BJ (cell line): ENCODE results near the gene SPTBN4. TPM values are rescaled to one million over a fixed set of nuclear protein-coding genes. Genes with fewer than 3 reads are reported as not detected.
A peak's percentile ranks its signal among the peaks of the same experiment; 100 is the strongest.

ENCODE experiments used
- CTCF ChIA-PET: fragments of 350-600 bp; formaldehyde crosslinking; extraction: SDS; loops from one replicate; lab custom pipeline; 2021; ENCODE audit warnings: antibody characterized with exemption, inconsistent platforms; lab: Yijun Ruan, JAX
- POLR2A ChIA-PET: fragments of 300-600 bp; sonication (Branson Sonifier 250); formaldehyde crosslinking; extraction: SDS; loops from one replicate; lab custom pipeline; 2021; ENCODE audit warnings: antibody characterized with exemption; lab: Charles Lee
- DNase-seq: peaks from one replicate; pipeline ENCODE4 v3.0.0-alpha.2; 2011; ENCODE audit warnings: low read depth
- H3K27me3 ChIP-seq: 2 replicates; pipeline ENCODE4 v1.6.0; 2011; ENCODE audit warnings: low read length; ENCODE audit not compliant: control insufficient read depth, insufficient read depth
- H3K36me3 ChIP-seq: 2 replicates; pipeline ENCODE4 v1.5.1; 2011; ENCODE audit warnings: low read length; ENCODE audit not compliant: control insufficient read depth, insufficient read depth
- H3K4me3 ChIP-seq: 2 replicates; pipeline ENCODE4 v1.5.1; 2011; ENCODE audit warnings: low read depth, mild to moderate bottlenecking, control low read depth, low read length
- CTCF ChIP-seq: IDR thresholded peaks from 2 replicates; pipeline ENCODE4 v1.5.1; 2011; ENCODE audit warnings: low read depth, mild to moderate bottlenecking, control low read depth, inconsistent platforms, low read length, moderate library complexity; ENCODE audit not compliant: insufficient read depth
- polyA plus RNA-seq: library from polyadenylated mRNA; depleted of rRNA; stranded (reverse); fragments of >200 nt; gene quantifications from 2 replicates; pipeline ENCODE4 v1.2.3, GENCODE V29; 2011

Gene SPTBN4
- polyA plus RNA-seq, 1 experiment, result 0.93 TPM

- peak; percentile 62 for DNase-seq
- Histone ChIP-seq H3K27me3 (no peaks in the 10 kb centered on the region), H3K36me3 (peaks cover 6% of the 10 kb centered on the region), H3K4me3 (peak within 1 kb of the TSS; percentile 94)
- POLR2A ChIA-PET, result no interaction called here
- CTCF ChIA-PET, result no interaction called here
- TF ChIP-seq CTCF, result no peak
Observed at GRCh38 chr19:40576585-40577451, 110.0 kb downstream of the SPTBN4 start, which contains the start of gene SHKBP1. Gene SHKBP1, plus strand, starts transcription at chr19:40576873. Its CDS starts 27 bp downstream, at chr19:40576900.

- TF ChIP-seq CTCF, result no peak
- ChIA-PET CTCF (interaction anchor here (1.5 kb wide), 1 partner anchor 56 kb away, joined by 4 read pairs; no protein-coding TSS in a partner anchor), POLR2A (no interaction called here)
- no peak for DNase-seq
- peaks cover 7% of the 10 kb centered on the region for H3K36me3 ChIP-seq
- H3K27me3 ChIP-seq, result no peaks in the 10 kb centered on the region
- no peak overlapping the region for H3K4me3 ChIP-seq
Observed at GRCh38 chr19:40578442-40578908, 111.7 kb downstream of the SPTBN4 start.

- Histone ChIP-seq H3K36me3 (peaks cover 7% of the 10 kb centered on the region), H3K4me3 (no peak overlapping the region), H3K27me3 (no peaks in the 10 kb centered on the region)
- ChIA-PET POLR2A (no interaction called here), CTCF (no interaction called here)
- no peak for TF ChIP-seq CTCF
- DNase-seq, result no peak
Observed at GRCh38 chr19:40580619-40581018, 113.8 kb downstream of the SPTBN4 start.

- Histone ChIP-seq H3K36me3 (peaks cover 7% of the 10 kb centered on the region), H3K27me3 (no peaks in the 10 kb centered on the region), H3K4me3 (no peak overlapping the region)
- ChIA-PET POLR2A (no interaction called here), CTCF (interaction anchor here (1.3 kb wide), 1 partner anchor 17 kb away, joined by 3 read pairs; no protein-coding TSS in a partner anchor)
- DNase-seq, result no peak
- TF ChIP-seq CTCF, result no peak
Observed at GRCh38 chr19:40581531-40581930, 114.7 kb downstream of the SPTBN4 start.

- TF ChIP-seq CTCF, result no peak
- POLR2A ChIA-PET, result no interaction called here
- H3K4me3 ChIP-seq, result no peak overlapping the region
- H3K27me3 ChIP-seq, result no peaks in the 10 kb centered on the region
- H3K36me3 ChIP-seq, result peaks cover 11% of the 10 kb centered on the region
- CTCF ChIA-PET, result interaction anchor here (0.6 to 1.3 kb wide), 2 partner anchors 8 to 16 kb away, joined by 3 read pairs; no protein-coding TSS in a partner anchor
- DNase-seq, result no peak
Observed at GRCh38 chr19:40582467-40582866, 115.7 kb downstream of the SPTBN4 start.
